ENCODE measurements around the gene NPR2.

The NPR2 gene

DNA sequence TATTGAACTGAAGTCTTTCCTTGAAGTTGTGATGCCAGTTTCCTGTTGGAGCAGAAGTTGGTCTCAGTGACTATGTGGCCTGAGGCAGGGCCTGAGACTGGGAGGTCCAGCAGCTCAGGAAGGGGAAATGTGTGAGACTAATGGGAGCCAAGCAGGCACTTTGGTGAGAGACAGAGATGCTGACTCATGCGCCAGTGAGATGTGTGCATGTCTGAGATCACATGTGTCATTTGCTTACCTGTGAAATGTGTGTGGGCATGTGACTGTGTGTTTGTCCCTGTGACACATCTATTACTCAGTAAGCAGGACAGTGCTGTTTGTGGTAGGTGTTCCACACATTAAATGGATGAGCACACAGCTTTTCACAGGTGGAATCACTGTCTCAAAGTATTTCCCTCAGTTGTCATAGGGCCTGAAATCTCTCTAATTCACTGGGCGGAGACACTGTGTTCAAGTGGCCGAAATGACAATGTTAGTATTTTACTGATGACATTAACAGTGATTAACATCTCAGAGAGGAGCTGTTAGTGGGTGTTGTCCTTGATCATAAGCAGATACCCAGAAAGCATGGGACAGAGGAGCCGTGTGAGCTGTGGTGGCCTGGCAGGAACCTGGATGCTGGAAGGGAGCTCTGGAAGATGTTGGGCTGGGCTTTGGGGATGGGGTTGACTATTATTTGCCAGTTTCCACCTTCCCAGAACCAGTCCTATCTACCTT is 7.4 kb downstream of the NPR2 start:
- DNase-seq (ENCODE audit: extremely low read depth in 1 of 2, low read depth in 1 of 2): no peak

DNA sequence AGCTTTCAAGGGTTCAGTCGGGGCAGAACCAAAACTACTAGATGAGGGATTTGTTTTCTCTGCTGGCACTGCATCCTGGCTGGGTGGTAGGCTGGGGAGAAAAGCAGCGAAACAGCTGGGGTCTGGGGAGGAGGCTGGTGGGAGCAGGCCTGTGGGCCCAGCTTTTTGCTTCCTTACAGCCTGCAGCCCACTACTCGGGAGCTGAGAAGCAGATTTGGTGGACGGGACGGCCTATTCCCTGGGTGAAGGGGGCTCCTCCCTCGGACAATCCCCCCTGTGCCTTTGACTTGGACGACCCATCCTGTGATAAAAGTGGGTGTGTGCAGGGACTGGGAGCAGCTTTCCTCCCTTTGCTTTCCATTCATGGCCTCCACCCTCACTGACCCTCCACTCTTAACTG is 9.1 kb downstream of the NPR2 start:
- DNase-seq (ENCODE audit: extremely low read depth in 1 of 2, low read depth in 1 of 2): no peak

DNA sequence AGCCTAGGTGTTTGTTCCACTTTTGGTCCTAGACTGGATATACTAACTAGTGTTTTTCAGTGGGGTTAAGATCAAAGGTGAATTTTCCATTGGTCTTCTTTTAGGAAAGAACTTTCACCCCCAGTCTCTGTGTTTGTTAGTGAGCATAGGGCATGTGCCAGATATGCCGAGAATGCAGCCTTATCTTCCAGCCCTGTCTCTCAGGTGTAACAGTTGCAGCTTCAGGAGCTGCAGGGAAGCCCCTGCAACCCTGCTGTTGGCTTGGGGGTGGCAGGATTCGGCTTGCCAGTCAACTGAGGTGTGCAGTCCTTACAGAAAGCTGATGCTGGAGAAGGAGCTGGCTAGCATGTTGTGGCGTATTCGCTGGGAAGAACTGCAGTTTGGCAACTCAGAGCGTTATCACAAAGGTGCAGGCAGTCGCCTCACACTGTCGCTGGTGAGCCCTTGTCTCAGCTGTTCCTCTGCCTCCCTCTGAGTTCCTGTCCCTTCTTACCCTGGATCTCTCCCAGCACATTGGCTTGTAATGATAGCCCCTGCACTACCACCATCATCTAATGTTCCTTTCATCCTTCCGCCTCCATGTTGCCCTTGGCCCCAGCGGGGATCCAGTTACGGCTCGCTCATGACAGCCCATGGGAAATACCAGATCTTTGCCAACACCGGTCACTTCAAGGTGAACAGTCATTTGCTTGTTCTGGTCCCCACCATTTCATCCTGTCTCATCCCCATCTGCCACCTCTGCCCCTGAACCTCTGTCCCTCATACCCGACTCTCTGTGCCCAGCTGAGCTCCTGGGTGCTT is 10.1 kb downstream of the NPR2 start:
- no peak for DNase-seq (ENCODE audit: extremely low read depth in 1 of 2, low read depth in 1 of 2)

DNA sequence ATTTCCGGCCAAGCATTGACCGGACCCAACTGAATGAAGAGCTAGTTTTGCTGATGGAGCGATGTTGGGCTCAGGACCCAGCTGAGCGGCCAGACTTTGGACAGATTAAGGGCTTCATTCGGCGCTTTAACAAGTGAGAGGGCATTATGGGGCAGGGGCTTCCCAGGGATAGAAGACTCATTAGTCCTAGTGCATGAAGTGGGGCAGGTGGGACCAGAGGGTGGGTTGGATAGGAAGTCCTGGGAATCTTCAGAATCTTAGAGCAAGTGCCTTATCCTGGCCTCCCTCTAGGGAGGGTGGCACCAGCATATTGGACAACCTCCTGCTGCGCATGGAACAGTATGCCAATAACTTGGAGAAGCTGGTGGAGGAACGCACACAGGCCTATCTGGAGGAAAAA is 14.7 kb downstream of the NPR2 start:
- no peak for DNase-seq (ENCODE audit: extremely low read depth in 1 of 2, low read depth in 1 of 2)

DNA sequence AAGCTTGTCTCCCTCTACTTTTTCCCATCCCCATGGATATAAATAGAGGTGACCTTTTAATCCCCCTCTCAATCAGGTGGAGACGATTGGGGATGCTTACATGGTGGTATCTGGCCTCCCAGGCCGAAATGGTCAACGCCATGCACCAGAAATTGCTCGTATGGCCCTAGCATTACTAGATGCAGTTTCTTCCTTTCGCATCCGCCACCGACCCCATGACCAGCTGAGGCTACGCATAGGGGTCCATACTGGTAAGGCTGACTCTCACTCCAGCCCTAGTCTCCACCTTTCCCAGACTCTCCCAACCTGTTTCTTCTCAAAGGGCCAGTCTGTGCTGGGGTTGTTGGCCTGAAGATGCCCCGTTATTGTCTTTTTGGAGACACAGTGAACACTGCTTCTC is 17.0 kb downstream of the NPR2 start:
- DNase-seq (ENCODE audit: extremely low read depth in 1 of 2, low read depth in 1 of 2): no peak

DNA sequence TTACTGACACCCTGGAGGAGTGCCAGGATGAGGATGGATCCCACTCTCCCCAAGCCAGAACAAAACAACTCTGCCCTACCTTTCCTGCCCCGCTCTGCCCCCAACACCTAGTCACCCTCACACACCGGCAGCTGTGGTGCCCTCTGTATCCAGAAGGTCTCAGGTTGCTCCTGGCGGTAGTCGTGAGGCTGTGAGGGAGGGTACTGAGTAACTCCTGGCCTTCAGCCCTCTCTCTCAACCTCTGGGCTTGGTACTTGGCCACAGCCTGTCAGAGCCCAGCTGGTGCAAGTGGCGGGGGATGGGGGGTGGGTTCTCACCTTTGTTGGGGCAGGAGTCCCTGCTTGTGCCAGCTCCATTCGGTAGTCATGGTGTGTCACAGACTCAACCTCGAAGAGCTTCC is 18.7 kb downstream of the NPR2 start:
- no peak for DNase-seq (ENCODE audit: extremely low read depth in 1 of 2, low read depth in 1 of 2)

DNA sequence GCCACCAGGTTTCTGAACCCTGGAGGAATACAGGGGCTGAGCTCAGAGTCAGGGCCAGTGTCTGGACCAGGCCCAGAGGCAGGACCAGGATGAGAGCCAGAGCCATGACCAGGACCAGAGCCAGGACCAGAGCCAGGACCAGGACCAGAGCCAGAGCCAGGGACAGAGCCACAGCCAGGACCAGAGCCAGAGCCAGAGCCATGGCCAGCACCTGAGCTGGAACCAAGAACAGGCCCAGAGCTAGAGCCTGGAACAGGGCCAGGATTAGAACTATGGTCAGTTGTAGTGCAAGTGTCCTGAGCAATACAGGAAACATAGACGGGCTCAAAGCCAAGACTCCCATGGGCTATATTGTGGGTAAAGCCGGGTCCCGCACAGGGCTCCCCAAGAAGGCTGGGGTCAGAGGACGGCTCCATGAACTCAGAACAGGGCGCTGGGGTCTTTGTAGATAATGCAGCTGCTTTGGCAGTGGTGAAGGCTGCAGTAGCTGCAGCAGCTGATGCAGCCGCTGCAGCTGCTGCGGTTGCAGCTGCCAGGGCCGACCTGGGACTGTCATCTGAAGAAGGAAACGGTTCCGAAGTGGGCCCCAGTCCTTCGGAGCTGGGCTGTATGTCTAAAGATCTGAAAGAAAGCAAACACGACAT is 20.1 kb downstream of the NPR2 start:
- no peak for DNase-seq (ENCODE audit: extremely low read depth in 1 of 2, low read depth in 1 of 2)

DNA sequence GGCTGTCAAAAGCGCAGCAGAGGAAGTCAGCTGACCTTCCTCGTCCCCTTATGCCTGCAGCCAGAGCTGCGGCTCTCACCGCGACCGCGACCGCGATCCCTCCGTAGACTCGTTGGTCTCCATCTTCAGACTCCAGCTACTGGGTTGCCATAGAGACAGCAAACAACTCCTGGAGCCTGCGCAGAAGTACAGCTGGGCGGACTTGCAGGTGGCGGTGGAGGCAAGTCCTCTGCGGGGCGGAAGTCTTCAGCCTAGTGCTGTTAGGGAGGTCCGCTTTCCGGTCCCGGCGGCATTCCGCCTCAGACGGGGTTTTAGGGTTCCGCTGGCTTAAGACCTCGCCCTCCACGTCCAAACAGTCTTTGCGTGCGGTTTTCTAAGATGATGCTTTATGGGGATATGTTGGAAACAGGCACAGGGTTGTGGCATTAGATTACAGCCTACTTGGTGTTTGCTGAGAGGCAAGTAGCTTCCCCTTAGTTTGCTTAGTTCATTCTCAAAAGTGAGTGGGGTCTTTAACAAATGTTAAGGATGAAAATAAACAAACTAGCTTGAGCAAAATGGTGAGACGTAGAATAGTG is 20.7 kb downstream of the NPR2 start, which contains the start of gene SPAG8:
SPAG8 (minus strand) TSS at position 238 of the 578 bp plus-strand sequence; CDS start at position 123, 115 bp downstream.
- peak; percentile 86 to 96 for DNase-seq (ENCODE audit: extremely low read depth in 1 of 2, low read depth in 1 of 2)

DNA sequence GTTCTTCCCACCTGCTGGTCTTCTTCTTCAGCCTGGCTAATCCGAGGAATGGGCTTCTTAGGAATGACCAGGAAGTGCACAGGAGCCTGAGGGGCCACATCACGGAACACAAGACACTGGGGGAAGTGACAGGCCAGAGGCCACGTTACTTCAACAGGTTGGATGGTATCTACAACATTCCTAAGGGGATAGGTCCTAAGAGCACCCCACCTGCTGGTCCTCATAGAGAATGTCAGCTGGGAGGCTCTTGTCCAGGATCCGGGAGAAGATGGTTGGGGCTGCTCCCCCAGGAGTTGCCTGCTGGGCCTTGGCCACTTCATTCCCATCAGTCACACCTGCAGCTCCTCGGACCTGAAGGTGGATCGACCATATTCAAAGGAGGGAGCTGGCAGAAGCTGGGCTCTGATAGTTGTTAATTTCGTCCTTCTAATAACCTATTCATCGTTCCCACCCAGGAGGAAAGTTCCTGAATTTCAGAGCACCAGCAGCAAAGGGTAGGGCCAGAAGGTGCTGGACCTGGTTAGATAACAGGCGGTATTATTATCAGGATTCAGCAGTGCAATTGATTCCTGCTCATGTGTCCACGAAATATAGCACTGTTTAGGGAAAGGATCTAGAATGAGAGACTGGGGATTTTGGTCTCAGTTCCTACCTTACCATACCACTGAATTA is 22.2 kb downstream of the NPR2 start:
- DNase-seq (ENCODE audit: extremely low read depth in 1 of 2, low read depth in 1 of 2): no peak

DNA sequence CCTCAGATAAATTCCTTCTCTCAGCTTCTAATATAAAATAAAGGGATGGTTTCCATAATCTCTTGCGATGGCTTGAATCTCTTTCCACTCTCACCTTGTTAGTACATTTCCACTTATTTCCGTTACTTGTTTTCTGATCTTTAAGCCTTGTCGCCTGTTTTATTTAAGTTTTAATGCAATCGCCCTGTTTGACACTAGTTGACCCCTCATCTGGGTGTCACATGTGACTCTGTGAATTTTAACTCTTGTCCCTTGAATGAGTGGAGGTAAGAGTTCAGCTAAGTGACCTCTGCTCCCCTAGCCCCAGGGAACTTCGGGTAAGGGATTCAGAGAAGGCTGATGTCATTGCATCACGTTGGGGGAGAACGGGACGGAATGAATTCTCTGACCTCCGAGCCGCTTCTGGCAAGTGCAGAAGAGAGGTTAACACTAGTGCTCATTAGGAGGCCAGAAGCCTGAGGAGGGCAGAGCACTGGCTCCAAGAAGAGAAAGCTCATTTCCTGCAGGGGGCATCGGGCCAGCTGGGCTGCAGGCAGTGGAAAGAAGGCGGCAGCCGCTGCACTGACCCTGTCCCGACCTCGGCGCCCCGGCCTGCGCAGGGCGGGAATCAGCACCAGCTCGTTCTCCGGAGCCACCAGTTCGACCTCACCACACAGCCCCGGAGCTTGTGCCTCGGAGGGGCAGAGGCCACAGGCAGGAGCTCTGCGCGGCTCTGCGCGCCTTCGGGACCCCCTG is 22.9 kb downstream of the NPR2 start:
- no peak for DNase-seq (ENCODE audit: extremely low read depth in 1 of 2, low read depth in 1 of 2)

DNA sequence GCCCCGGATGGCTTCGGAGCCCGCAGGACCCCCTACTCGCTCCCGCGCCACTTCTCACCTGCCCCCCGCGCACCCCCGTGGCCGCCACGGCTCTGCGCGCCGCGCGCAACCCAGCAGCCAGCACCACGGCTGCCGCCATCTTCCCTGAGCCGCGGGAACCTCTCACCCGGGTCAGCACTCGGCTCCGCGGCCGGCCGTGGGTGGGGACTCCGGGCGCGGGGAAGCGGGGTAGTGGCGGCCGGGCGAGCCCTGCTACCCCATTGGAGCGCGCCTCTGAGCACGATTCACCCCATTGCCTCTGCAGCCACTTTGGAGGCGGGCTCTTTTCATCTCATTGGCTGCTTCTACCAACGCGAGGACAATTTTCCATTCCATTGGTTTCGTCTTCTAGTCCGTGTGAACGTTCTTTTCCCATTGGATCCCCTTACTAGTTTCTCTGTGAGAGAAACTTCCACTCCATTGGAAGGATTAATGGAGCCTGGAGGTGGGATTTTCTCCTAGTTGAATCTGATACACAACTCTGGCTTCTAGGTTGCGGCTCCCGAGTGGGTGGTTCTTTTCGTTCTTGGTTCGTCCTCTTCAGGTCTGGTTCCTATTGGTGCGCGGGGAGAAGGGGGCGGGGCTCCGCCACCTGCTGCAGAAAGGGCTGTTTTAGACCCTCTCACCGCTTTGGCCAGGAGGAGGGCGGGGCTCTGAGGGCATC is 23.6 kb downstream of the NPR2 start, which contains the start of gene HINT2:
HINT2 (minus strand) TSS at position 202 of the 703 bp plus-strand sequence; CDS start at position 139, 63 bp downstream.
- DNase-seq (ENCODE audit: extremely low read depth in 1 of 2, low read depth in 1 of 2): peak; percentile 94

DNA sequence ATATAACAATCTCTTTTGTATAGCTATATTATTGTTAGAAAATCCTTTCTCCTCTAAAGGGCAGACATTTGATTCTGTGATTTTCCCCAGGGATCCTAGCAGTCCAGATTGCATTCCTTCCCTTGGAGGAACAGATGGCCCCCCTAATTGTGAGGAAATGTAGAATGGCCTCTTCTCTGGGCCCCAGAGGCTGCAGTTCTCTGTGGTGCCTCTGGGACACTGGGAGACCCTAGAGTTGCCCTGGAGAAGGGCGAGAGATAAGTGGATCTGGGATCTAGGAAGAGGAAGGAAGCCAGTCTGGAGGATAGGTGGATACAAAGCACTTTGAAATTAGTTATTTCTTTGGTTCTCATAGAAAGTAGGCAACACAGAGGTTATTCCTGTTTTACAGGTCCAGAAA is 25.3 kb downstream of the NPR2 start:
- DNase-seq (ENCODE audit: extremely low read depth in 1 of 2, low read depth in 1 of 2): no peak

DNA sequence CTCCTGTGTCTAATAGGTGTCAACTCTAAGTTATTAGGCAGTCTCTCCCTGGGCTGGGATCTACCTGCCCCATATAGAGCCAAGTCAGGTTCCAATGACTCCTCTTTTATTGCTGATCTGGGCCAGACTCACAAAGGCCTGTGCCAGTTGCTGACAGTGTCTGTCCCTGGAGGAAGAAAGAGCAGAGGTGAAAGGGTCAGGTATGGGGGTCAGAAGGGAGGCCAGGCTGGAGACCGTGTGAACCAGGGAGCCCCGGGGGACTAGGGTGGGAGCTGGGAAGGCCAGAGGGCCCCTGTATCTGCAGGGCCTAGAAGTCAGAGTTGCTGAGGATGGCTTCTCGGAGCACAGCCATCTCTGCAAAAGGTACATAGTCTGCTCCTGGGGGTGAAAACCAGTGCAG is 26.9 kb downstream of the NPR2 start:
- no peak for DNase-seq (ENCODE audit: extremely low read depth in 1 of 2, low read depth in 1 of 2)

DNA sequence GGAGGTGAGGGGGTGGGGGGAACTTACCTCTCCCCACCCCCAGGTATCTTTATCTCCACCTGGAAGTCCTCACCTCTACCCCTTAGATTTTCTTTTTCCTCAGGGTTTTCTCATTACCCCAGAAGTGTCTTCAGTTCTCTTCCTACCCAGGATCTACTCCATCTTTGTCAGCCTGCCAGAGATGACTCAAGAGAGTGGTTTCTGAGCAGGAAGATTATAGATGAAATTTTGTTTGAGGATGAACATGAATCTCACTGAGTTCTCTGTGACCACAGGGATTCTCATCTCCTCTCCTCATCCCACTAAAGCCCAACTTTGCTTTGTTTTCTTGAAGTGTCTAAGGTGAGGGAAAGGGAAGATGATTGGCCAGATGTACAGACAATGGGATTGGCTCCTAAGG is 28.7 kb downstream of the NPR2 start:
- DNase-seq (ENCODE audit: extremely low read depth in 1 of 2, low read depth in 1 of 2): no peak

DNA sequence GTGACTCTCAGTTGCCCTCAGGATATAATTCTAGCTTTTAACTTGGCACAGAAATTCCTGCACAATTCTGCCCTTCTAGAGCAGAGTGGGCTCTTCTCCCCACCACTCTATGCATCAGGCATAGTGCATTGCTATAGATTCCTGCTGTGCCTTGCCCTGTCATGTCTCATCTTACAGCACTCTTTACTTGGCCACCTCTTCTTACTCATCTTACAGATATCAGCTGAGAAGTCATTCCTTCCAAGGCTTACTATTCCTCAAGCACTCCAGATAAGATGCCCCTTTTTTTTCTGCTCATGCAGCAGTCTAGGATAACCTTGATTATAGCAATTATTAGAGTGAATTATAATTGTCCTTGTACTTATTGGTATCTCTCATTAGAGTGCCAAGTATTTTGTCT is 31.5 kb downstream of the NPR2 start:
- no peak for DNase-seq (ENCODE audit: extremely low read depth in 1 of 2, low read depth in 1 of 2)

DNA sequence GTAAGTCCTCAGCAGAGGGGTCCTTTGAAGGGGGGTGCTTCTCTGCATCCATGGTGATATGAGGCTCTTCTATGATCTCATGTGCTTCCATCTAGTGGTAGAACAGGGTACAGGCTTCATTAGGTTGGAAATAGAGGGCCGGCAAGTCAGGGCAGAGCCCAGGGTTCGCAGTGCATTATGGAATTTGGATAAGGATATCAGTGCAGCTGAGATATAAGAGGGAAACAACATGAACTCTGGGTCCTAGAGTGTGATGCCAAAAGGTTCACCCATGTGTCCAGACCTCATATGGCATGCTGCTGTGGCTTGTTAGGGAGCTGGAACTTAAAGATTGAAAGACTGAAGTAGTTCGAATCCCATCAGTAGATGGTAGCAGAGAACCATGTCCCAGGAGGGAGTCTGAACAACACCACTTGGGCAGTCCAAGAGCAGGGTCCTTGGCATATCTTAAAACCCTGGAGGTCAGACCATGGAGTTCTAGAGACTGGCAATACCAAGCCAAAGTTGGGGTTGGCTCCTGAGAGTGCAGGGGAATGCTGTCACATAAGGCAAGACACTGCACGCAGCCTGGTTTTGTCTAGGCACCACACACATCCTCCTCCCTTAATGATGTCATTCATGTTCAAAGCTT is 34.8 kb downstream of the NPR2 start:
- DNase-seq (ENCODE audit: extremely low read depth in 1 of 2, low read depth in 1 of 2): no peak

DNA sequence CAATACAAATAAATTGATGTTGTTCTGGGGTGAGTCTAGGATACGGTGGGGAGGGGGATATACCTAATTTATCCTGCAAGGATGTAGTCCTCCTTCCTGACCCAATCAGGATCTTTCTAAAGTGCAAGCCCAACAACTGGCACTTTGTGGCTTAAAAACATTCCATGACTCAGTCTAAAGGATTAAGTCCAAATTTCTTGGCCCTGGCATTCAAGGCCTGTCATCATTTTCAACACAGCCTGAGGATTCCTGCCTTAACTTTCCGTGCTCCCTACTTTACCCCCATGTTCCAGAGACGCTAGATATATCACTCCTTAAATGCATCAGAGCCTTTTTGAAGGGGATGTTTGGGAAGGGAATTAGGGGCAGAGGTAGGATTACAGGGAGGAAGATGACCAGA is 36.1 kb downstream of the NPR2 start:
- DNase-seq (ENCODE audit: extremely low read depth in 1 of 2, low read depth in 1 of 2): no peak

DNA sequence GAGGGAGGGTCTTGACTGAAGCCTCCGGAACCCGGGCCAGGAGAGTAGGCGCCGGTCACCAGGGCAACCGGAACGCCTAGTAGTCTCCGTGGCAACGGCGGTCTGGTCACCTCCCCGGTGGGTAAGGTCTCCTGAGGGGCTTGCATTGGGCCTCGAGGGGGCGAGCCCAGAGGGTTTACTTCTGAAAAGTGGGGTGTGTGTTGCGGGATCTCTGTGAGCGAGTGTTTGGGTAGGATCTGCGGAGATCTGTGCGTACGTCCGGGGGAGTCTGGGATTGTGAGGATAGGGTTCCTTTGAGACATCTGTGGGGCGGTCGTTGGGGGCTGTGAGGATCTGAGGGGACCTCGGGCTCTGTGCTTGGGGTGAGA is 37.3 kb downstream of the NPR2 start, which contains the start of gene FAM221B:
FAM221B (minus strand) TSS at position 17 of the 368 bp plus-strand sequence. CDS start 2,571 bp downstream, outside the sequence.
- no peak for DNase-seq (ENCODE audit: extremely low read depth in 1 of 2, low read depth in 1 of 2)

Data from activated CD8-positive, alpha-beta memory T cell treated with anti-CD3 and anti-CD28 coated beads for 1 hour (primary cell).